GM12878 (cell line): ENCODE data around the gene RASGRF2. TPM values are rescaled to one million over a fixed set of nuclear protein-coding genes. Genes with fewer than 3 reads are reported as not detected.

Experiments
- ATAC-seq: fragments of 200-7000 bp; cut with Tn5 transposase; 3 replicates; pipeline ENCODE4 v1.9.1; 2020; ENCODE audit warnings: mild to moderate bottlenecking, moderate library complexity
- BruUV-seq: library from RNA; stranded (reverse); fragments of 400-500 nt; replicated peaks from 2 replicates; lab custom pipeline; 2021; lab: Mats Ljungman, UMichigan
- CTCF ChIA-PET: fragments of 300-600 bp; sonication (Branson Sonifier 250); formaldehyde crosslinking; extraction: SDS; loops from one replicate; lab custom pipeline; 2021; ENCODE audit warnings: inconsistent platforms; lab: Yijun Ruan, JAX
- POLR2A ChIA-PET: fragments of 350-600 bp; formaldehyde crosslinking; extraction: SDS; loops from one replicate; lab custom pipeline; 2021; ENCODE audit warnings: inconsistent platforms; lab: Charles Lee
- RAD21 ChIA-PET: fragments of 300-600 bp; sonication (Branson Sonifier 250); formaldehyde crosslinking; loops from one replicate; lab custom pipeline; 2023; ENCODE audit warnings: antibody characterized with exemption; ENCODE audit not compliant: unreplicated experiment; lab: Charles Lee
- SMC1A ChIA-PET: fragments of 300-600 bp; sonication (Branson Sonifier 250); formaldehyde crosslinking; loops from one replicate; lab custom pipeline; 2023; ENCODE audit not compliant: unreplicated experiment, uncharacterized antibody; lab: Charles Lee
- DNase-seq: peaks from one replicate; pipeline ENCODE4 v3.0.0-alpha.2; 2011; ENCODE audit warnings: low read depth, low spot score
- FAIRE-seq: peaks from 3 replicates; lab custom pipeline; 2011; peaks lifted over from hg19 to GRCh38; lab: Jason Lieb, UNC
- H2AFZ ChIP-seq: 2 replicates; pipeline ENCODE4 v1.6.0; 2011; ENCODE audit warnings: low read depth, low read length, control low read depth; ENCODE audit not compliant: control insufficient read depth
- H3K27ac ChIP-seq: 2 replicates; pipeline ENCODE4 v1.5.1; 2011; ENCODE audit warnings: control low read depth; ENCODE audit not compliant: control insufficient read depth, insufficient read depth
- H3K27me3 ChIP-seq, 2 experiments: replicated peaks in 1 of 2; 2 replicates each; pipeline versions ENCODE4 v1.6.0 to v1.6.1; 2011; ENCODE audit warnings: low read length in 1 of 2; ENCODE audit not compliant: control insufficient read depth in 2 of 2, insufficient read depth in 2 of 2
- H3K36me3 ChIP-seq, 2 experiments: 2 replicates each; pipeline ENCODE4 v1.5.1; 2011; ENCODE audit warnings: low read length in 1 of 2; ENCODE audit not compliant: control insufficient read depth in 2 of 2, insufficient read depth in 2 of 2
- H3K4me1 ChIP-seq: 2 replicates; pipeline ENCODE4 v1.6.1; 2011; ENCODE audit warnings: mild to moderate bottlenecking, low read length, moderate library complexity, mixed read lengths; ENCODE audit not compliant: control insufficient read depth, insufficient read depth
- H3K4me2 ChIP-seq: 2 replicates; pipeline ENCODE4 v1.6.0; 2011; ENCODE audit warnings: control low read depth; ENCODE audit not compliant: control insufficient read depth, insufficient read depth
- H3K4me3 ChIP-seq: fragments of 200-600 bp; sonication (generic); 2 replicates; pipeline ENCODE4 v1.5.1; 2016
- H3K79me2 ChIP-seq: 2 replicates; pipeline ENCODE4 v1.6.0; 2011; ENCODE audit warnings: low read length; ENCODE audit not compliant: control insufficient read depth, insufficient read depth
- H3K9ac ChIP-seq: 2 replicates; pipeline ENCODE4 v1.8.0; 2011; ENCODE audit warnings: low read length, control low read depth, mixed read lengths; ENCODE audit not compliant: control insufficient read depth, insufficient read depth
- H3K9me3 ChIP-seq: replicated peaks from 3 replicates; pipeline ENCODE4 v1.5.1; 2011; ENCODE audit warnings: mild to moderate bottlenecking, low read length; ENCODE audit not compliant: control insufficient read depth, insufficient read depth
- H4K20me1 ChIP-seq: 2 replicates; pipeline ENCODE4 v1.6.0; 2011; ENCODE audit not compliant: control insufficient read depth, insufficient read depth
- CHD2 ChIP-seq: IDR thresholded peaks from 2 replicates; pipeline ENCODE4 v1.6.1; 2011; ENCODE audit warnings: low read depth, low read length, improper control_type of control experiment, borderline replicate concordance
- DPF2 ChIP-seq: fragments of 450-650 bp; IDR thresholded peaks from 2 replicates; pipeline ENCODE4 v1.6.1; 2017; ENCODE audit warnings: mild to moderate bottlenecking
- HSF1 ChIP-seq: fragments of 150-350 bp; IDR thresholded peaks from 2 replicates; pipeline ENCODE4 v1.6.1; 2014; ENCODE audit warnings: mild to moderate bottlenecking, low read depth, low read length
- IKZF2 ChIP-seq, 2 experiments: fragments of 450-650 bp; IDR thresholded peaks; 2 replicates each; pipeline ENCODE4 v1.6.1; 2017; ENCODE audit warnings: mild to moderate bottlenecking in 2 of 2, moderate library complexity in 2 of 2
- MEF2B ChIP-seq: fragments of 450-650 bp; IDR thresholded peaks from 2 replicates; pipeline ENCODE4 v1.6.1; 2018; ENCODE audit warnings: mild to moderate bottlenecking, moderate library complexity; ENCODE audit not compliant: partially characterized antibody, poor library complexity, severe bottlenecking
- MYC ChIP-seq: IDR thresholded peaks from 2 replicates; pipeline ENCODE4 v1.6.1; 2011; ENCODE audit warnings: mild to moderate bottlenecking, low read length, moderate library complexity, inconsistent platforms; ENCODE audit not compliant: insufficient read depth, insufficient replicate concordance, insufficient read length, severe bottlenecking
- NFYB ChIP-seq: IDR thresholded peaks from 2 replicates; pipeline ENCODE4 v1.6.1; 2011; ENCODE audit warnings: low read depth, mild to moderate bottlenecking, low read length, improper control_type of control experiment, moderate library complexity; ENCODE audit not compliant: insufficient read depth
- SRF ChIP-seq, 2 experiments: IDR thresholded peaks; 2 replicates each; pipeline ENCODE4 v1.6.1; 2011; ENCODE audit warnings: low read depth in 2 of 2, low read length in 2 of 2, mild to moderate bottlenecking in 1 of 2, moderate library complexity in 1 of 2
- ZBTB40 ChIP-seq: fragments of 450-650 bp; IDR thresholded peaks from 2 replicates; pipeline ENCODE4 v1.6.1; 2016; ENCODE audit warnings: mild to moderate bottlenecking, moderate library complexity, borderline replicate concordance
- WGBS: methylation state at CpG from one replicate; pipeline ENCODE4 v1.1.6; 2016; ENCODE audit warnings: low lambda C conversion rate; ENCODE audit not compliant: insufficient replicate concordance, insufficient coverage; ENCODE audit errors: missing lambda C conversion rate; 5-methylcytosine and 5-hydroxymethylcytosine counted together
- in situ Hi-C: fragments of 300-500 bp; cut with MboI; formaldehyde crosslinking; loops from 9 replicates; pipeline ENCODE4 v1.14.3; 2018; ENCODE audit warnings: mixed read lengths
- intact Hi-C: fragments of 100-400 bp; cut with micrococcal nuclease; formaldehyde crosslinking; loops from one replicate; pipeline ENCODE4 v1.14.2; 2022; ENCODE audit not compliant: unreplicated experiment
- polyA plus RNA-seq, 11 experiments: library from polyadenylated mRNA; depleted of rRNA in 4 of 11; unstranded in 6 of 11; stranded (reverse) in 5 of 11; fragments of >200 nt; fragmentation: Nextera tagmentation in 4 of 11; fragmentation: Illumina TruSeq in 1 of 11; extraction: Ambion mirVana in 4 of 11; extraction: Trizol in 1 of 11; gene quantifications; 1 replicate in 1 of 11; 2 replicates in 10 of 11; pipeline versions ENCODE4 v1.2.1 to v1.2.3, GENCODE V29; 2011 to 2016; ENCODE audit warnings: inconsistent platforms in 2 of 11, missing spikeins in 2 of 11, low read depth in 1 of 11
- total RNA-seq, 4 experiments: library from RNA; depleted of rRNA in 3 of 4; stranded (reverse); fragments of >200 nt in 3 of 4; fragmentation: Illumina TruSeq in 1 of 4; extraction: Trizol in 1 of 4; gene quantifications; 2 replicates each; pipeline versions ENCODE4 v1.2.1 to v1.2.3, GENCODE V29; 2013 to 2021

RASGRF2 gene
- total and polyA plus RNA-seq, 10 of the 15 experiments (the other 5 are each of a cell fraction or from before 2014, with no cell fraction given): 0.05 to 0.24 (median 0.07) TPM

GRCh38 chr5:81238460-81238859 is 278.3 kb downstream of the RASGRF2 start:
- H3K4me1 ChIP-seq: peaks cover 3% of the 10 kb centered on the region; the same call in 1 of the 2 replicates
- no peak for TF ChIP-seq IKZF2 (IDR thresholded peaks at IDR 0.05)
- TF ChIP-seq ZBTB40: no peak
- TF ChIP-seq NFYB: no peak
- no peak for TF ChIP-seq MEF2B
- no peak for TF ChIP-seq SRF (IDR thresholded peaks at IDR 0.05; ENCODE audit: low read depth in 2 of 2, low read length in 2 of 2)
- TF ChIP-seq MYC: no peak
- TF ChIP-seq DPF2: no peak
- no peak for TF ChIP-seq HSF1
- TF ChIP-seq CHD2: no peak
- H3K9ac ChIP-seq: no peak overlapping the region
- H3K27ac ChIP-seq: no peak overlapping the region
- no peak for DNase-seq
- in situ Hi-C loops (no loop called here), intact Hi-C loops (no loop called here)
- no peak overlapping the region for H3K4me3 ChIP-seq
- WGBS: 93% methylated on average over 4 of the region's 4 CpGs
- ChIA-PET CTCF (interaction anchor here (0.6 to 0.8 kb wide), 2 partner anchors 13 to 54 kb away, joined by 3 read pairs; no protein-coding TSS in a partner anchor), RAD21 (no interaction called here), POLR2A (interaction anchor here (0.7 kb wide), 1 partner anchor 31 kb away, joined by 3 read pairs; no protein-coding TSS in a partner anchor), SMC1A (no interaction called here)
- no peak overlapping the region for H2AFZ ChIP-seq
- H3K36me3 ChIP-seq: no peaks in the 10 kb centered on the region
- no peaks in the 10 kb centered on the region for H3K79me2 ChIP-seq
- H4K20me1 ChIP-seq: no peaks in the 10 kb centered on the region
- H3K9me3 ChIP-seq: no peaks in the 10 kb centered on the region
- no peaks in the 10 kb centered on the region for H3K27me3 ChIP-seq
- no peak overlapping the region for H3K4me2 ChIP-seq
- ATAC-seq: no peak
- no TSS peak for BruUV-seq
- FAIRE-seq: no peak
